Karpas-422 (cell line): ENCODE data around the gene TMEM63C. TPM values are rescaled to one million over a fixed set of nuclear protein-coding genes. Genes with fewer than 3 reads are reported as not detected.

Experiments
- DNase-seq: peaks from one replicate; pipeline ENCODE4 v3.0.0-alpha.2; 2015
- H2AFZ ChIP-seq: fragments of 200-600 bp; sonication (generic); 2 replicates; pipeline ENCODE4 v1.6.1; 2014; ENCODE audit warnings: antibody characterized with exemption, low read length, mixed read lengths
- H3K27ac ChIP-seq: fragments of 200-600 bp; sonication (generic); 2 replicates; pipeline ENCODE4 v1.5.1; 2014; ENCODE audit warnings: mild to moderate bottlenecking, low read length, moderate library complexity
- H3K27me3 ChIP-seq: fragments of 200-600 bp; sonication (generic); 2 replicates; pipeline ENCODE4 v1.6.1; 2014; ENCODE audit warnings: low read length, mixed read lengths
- H3K36me3 ChIP-seq: fragments of 200-600 bp; sonication (generic); 2 replicates; pipeline ENCODE4 v1.6.1; 2014; ENCODE audit warnings: low read length, mixed read lengths; ENCODE audit not compliant: insufficient read depth
- H3K4me1 ChIP-seq: fragments of 200-600 bp; sonication (generic); 2 replicates; pipeline ENCODE4 v1.6.1; 2014; ENCODE audit warnings: mild to moderate bottlenecking, low read length, mixed read lengths
- H3K4me2 ChIP-seq: fragments of 200-600 bp; sonication (generic); 2 replicates; pipeline ENCODE4 v1.6.1; 2014; ENCODE audit warnings: low read length, low read depth, mild to moderate bottlenecking; ENCODE audit not compliant: poor library complexity, severe bottlenecking
- H3K4me3 ChIP-seq: fragments of 200-600 bp; sonication (generic); 2 replicates; pipeline ENCODE4 v1.5.1; 2014; ENCODE audit warnings: mild to moderate bottlenecking, antibody characterized with exemption, low read length, mixed read lengths
- H3K79me2 ChIP-seq: fragments of 200-600 bp; sonication (generic); 2 replicates; pipeline ENCODE4 v1.6.1; 2014; ENCODE audit warnings: mild to moderate bottlenecking, low read length, mixed read lengths
- H3K9ac ChIP-seq: fragments of 200-600 bp; sonication (generic); 2 replicates; pipeline ENCODE4 v1.6.0; 2014; ENCODE audit warnings: low read length
- H3K9me2 ChIP-seq: fragments of 200-600 bp; sonication (generic), shearing (Covaris generic); replicated peaks from 2 replicates; pipeline ENCODE4 v1.6.0; 2014; ENCODE audit warnings: mild to moderate bottlenecking, low read length, moderate library complexity; ENCODE audit not compliant: insufficient read depth
- H3K9me3 ChIP-seq: fragments of 300-700, 200-600 bp; sonication (generic); 2 replicates; pipeline ENCODE4 v1.6.1; 2014; ENCODE audit warnings: low read length, mixed read lengths
- H4K20me1 ChIP-seq: fragments of 200-600 bp; sonication (generic); 2 replicates; pipeline ENCODE4 v1.6.1; 2014; ENCODE audit warnings: mild to moderate bottlenecking, antibody characterized with exemption, low read length, low read depth; ENCODE audit not compliant: insufficient read depth
- total RNA-seq: library from RNA; depleted of rRNA; stranded (reverse); fragments of >200 nt; shearing (Covaris generic); gene quantifications from 2 replicates; pipeline ENCODE4 v1.2.3, GENCODE V29; 2014; ENCODE audit warnings: low replicate concordance

The TMEM63C gene
- total RNA-seq, 1 experiment from 2014 or later, result 5.0 TPM

- peak; percentile 79 for DNase-seq
- Histone ChIP-seq H3K27me3 (no peaks in the 10 kb centered on the region), H3K9ac (peak overlapping the region; percentile 48), H3K36me3 (no peaks in the 10 kb centered on the region), H3K9me2 (no peaks in the 10 kb centered on the region), H3K9me3 (no peaks in the 10 kb centered on the region), H3K4me3 (no peak overlapping the region; the same call in 1 of the 2 replicates), H3K4me2 (peak overlapping the region; percentile 48), H3K79me2 (no peaks in the 10 kb centered on the region), H2AFZ (peak overlapping the region; percentile 55; the same call in 1 of the 2 replicates), H3K4me1 (peaks cover 38% of the 10 kb centered on the region), H3K27ac (no peak overlapping the region), H4K20me1 (peaks cover 17% of the 10 kb centered on the region; the same call in 1 of the 2 replicates)
These were observed 2.9 kb downstream of the TMEM63C start for GRCh38 chr14:77184396-77185092.

- Histone ChIP-seq H3K79me2 (no peaks in the 10 kb centered on the region), H2AFZ (no peak overlapping the region), H3K4me3 (no peak overlapping the region), H3K27me3 (no peaks in the 10 kb centered on the region), H3K4me1 (peaks cover 38% of the 10 kb centered on the region), H4K20me1 (peaks cover 20% of the 10 kb centered on the region; the same call in 1 of the 2 replicates), H3K9me2 (no peaks in the 10 kb centered on the region), H3K9ac (peak overlapping the region; percentile 48; the same call in 1 of the 2 replicates), H3K36me3 (no peaks in the 10 kb centered on the region), H3K4me2 (peak overlapping the region; percentile 48), H3K27ac (no peak overlapping the region), H3K9me3 (no peaks in the 10 kb centered on the region)
- DNase-seq, result no peak
These were observed 3.5 kb downstream of the TMEM63C start for GRCh38 chr14:77185093-77185465.

- H3K4me2 ChIP-seq, result no peak overlapping the region
- no peak for DNase-seq
- no peaks in the 10 kb centered on the region for H3K36me3 ChIP-seq
- no peak overlapping the region for H3K27ac ChIP-seq
- H3K27me3 ChIP-seq, result no peaks in the 10 kb centered on the region
- no peak overlapping the region for H3K4me3 ChIP-seq
- H3K79me2 ChIP-seq, result no peaks in the 10 kb centered on the region
- no peaks in the 10 kb centered on the region for H3K9me2 ChIP-seq
- no peak overlapping the region for H2AFZ ChIP-seq
- peaks cover 20% of the 10 kb centered on the region; the same call in 1 of the 2 replicates for H4K20me1 ChIP-seq
- H3K9ac ChIP-seq, result no peak overlapping the region
- no peaks in the 10 kb centered on the region for H3K9me3 ChIP-seq
- H3K4me1 ChIP-seq, result peaks cover 32% of the 10 kb centered on the region
These were observed 5.5 kb downstream of the TMEM63C start for GRCh38 chr14:77186911-77187648.

GRCh38 chr14:77187649-77188012, 6.0 kb downstream of the TMEM63C start:
- Histone ChIP-seq H3K4me2 (no peak overlapping the region), H3K27me3 (no peaks in the 10 kb centered on the region), H2AFZ (no peak overlapping the region), H4K20me1 (peaks cover 20% of the 10 kb centered on the region; the same call in 1 of the 2 replicates), H3K9me2 (no peaks in the 10 kb centered on the region), H3K36me3 (no peaks in the 10 kb centered on the region), H3K27ac (no peak overlapping the region), H3K9ac (no peak overlapping the region), H3K79me2 (no peaks in the 10 kb centered on the region), H3K9me3 (no peaks in the 10 kb centered on the region), H3K4me1 (peaks cover 27% of the 10 kb centered on the region), H3K4me3 (no peak overlapping the region)
- DNase-seq, result no peak

- Histone ChIP-seq H3K4me1 (peaks cover 9% of the 10 kb centered on the region), H3K27ac (no peak overlapping the region), H3K79me2 (no peaks in the 10 kb centered on the region), H3K4me2 (no peak overlapping the region), H3K27me3 (no peaks in the 10 kb centered on the region), H3K9me3 (no peaks in the 10 kb centered on the region), H3K9me2 (no peaks in the 10 kb centered on the region), H3K9ac (no peak overlapping the region), H3K4me3 (no peak overlapping the region), H3K36me3 (no peaks in the 10 kb centered on the region), H4K20me1 (peaks cover 24% of the 10 kb centered on the region), H2AFZ (no peak overlapping the region)
- no peak for DNase-seq
These were observed 7.9 kb downstream of the TMEM63C start for GRCh38 chr14:77189479-77189878.

- Histone ChIP-seq H3K79me2 (no peaks in the 10 kb centered on the region), H3K9me3 (no peaks in the 10 kb centered on the region), H3K27ac (no peak overlapping the region), H3K36me3 (no peaks in the 10 kb centered on the region), H3K4me3 (no peak overlapping the region), H3K4me2 (no peak overlapping the region), H3K27me3 (no peaks in the 10 kb centered on the region), H3K9me2 (no peaks in the 10 kb centered on the region), H4K20me1 (peaks cover 27% of the 10 kb centered on the region), H2AFZ (no peak overlapping the region), H3K4me1 (no peaks in the 10 kb centered on the region; the same call in 1 of the 2 replicates), H3K9ac (no peak overlapping the region)
- no peak for DNase-seq
These were observed 9.4 kb downstream of the TMEM63C start for GRCh38 chr14:77190977-77191376.

- Histone ChIP-seq H3K36me3 (no peaks in the 10 kb centered on the region), H2AFZ (no peak overlapping the region), H4K20me1 (peaks cover 19% of the 10 kb centered on the region), H3K9ac (no peak overlapping the region), H3K4me1 (no peaks in the 10 kb centered on the region), H3K9me3 (no peaks in the 10 kb centered on the region), H3K27ac (no peak overlapping the region), H3K9me2 (no peaks in the 10 kb centered on the region), H3K27me3 (no peaks in the 10 kb centered on the region), H3K79me2 (no peaks in the 10 kb centered on the region), H3K4me2 (no peak overlapping the region), H3K4me3 (no peak overlapping the region)
- DNase-seq, result no peak
These were observed 13.1 kb downstream of the TMEM63C start for GRCh38 chr14:77194706-77195105.

GRCh38 chr14:77195766-77196165, 14.2 kb downstream of the TMEM63C start:
- Histone ChIP-seq H3K4me3 (no peak overlapping the region), H3K4me2 (no peak overlapping the region), H2AFZ (no peak overlapping the region), H3K36me3 (no peaks in the 10 kb centered on the region), H3K27ac (no peak overlapping the region), H3K9me3 (no peaks in the 10 kb centered on the region), H3K27me3 (no peaks in the 10 kb centered on the region), H3K9ac (no peak overlapping the region), H3K79me2 (no peaks in the 10 kb centered on the region), H3K4me1 (no peaks in the 10 kb centered on the region), H4K20me1 (peaks cover 18% of the 10 kb centered on the region), H3K9me2 (no peaks in the 10 kb centered on the region)
- DNase-seq, result no peak
